GM18861 (cell line): Measurements from ENCODE around the gene PPP1R13L.
A peak's percentile ranks its signal among the peaks of the same experiment; 100 is the strongest.
"Not testable (repeated sequence)": the region's sequence is repeated elsewhere in the genome, so short reads cannot be mapped to it uniquely, and the experiment has no call there.

Experiments
- ATAC-seq: cut with Tn5 transposase; IDR thresholded peaks from one replicate; pipeline ENCODE4 v1.9.1; 2021; ENCODE audit not compliant: unreplicated experiment

The PPP1R13L gene

DNA sequence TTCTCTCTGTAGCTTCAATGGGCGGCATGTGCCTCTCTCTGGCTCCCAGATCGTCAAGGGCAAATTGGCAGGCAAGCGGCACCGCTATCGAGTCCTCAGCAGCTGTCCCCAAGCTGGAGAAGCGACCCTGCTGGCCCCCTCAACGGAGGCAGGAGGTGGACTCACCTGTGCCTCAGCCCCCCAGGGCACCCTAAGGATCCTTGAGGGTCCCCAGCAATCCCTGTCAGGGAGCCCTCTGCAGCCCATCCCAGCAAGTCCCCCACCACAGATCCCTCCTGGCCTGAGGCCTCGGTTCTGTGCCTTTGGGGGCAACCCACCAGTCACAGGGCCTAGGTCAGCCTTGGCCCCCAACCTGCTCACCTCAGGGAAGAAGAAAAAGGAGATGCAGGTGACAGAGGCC, 3.3 kb upstream of the PPP1R13L start:
- no peak for ATAC-seq

DNA sequence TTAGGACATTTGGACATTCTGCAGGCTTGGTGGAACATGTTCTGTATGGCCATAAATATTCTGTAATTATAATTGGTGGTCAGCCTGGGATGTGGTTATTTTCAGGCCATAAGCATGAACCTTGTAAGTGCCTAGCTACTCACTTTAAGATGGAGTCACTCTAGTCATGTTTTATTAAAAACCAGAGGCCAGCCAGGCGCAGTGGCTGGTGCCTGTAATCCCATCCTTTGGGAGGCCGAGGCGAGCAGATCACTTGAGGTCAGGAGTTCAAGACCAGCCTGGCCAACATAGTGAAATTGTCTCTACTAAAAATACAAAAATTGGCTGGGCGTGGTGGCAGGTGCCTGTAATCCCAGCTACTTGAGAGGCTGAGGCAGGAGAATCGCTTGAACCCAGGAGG, 2.7 kb upstream of the PPP1R13L start:
- not testable (repeated sequence) for ATAC-seq

DNA sequence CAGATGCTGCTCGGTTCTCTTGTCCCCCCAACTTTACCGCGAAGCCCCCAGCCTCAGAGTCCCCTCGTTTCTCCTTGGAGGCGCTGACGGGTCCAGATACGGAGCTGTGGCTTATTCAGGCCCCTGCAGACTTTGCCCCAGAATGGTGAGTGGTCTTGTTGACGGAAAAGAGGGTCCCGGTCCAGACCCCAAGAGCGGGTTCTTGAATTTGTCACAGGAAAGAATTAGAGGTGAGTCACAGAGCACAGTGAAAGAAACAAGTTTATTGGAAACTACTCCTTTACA, 2.2 kb upstream of the PPP1R13L start:
- ATAC-seq, result no peak

DNA sequence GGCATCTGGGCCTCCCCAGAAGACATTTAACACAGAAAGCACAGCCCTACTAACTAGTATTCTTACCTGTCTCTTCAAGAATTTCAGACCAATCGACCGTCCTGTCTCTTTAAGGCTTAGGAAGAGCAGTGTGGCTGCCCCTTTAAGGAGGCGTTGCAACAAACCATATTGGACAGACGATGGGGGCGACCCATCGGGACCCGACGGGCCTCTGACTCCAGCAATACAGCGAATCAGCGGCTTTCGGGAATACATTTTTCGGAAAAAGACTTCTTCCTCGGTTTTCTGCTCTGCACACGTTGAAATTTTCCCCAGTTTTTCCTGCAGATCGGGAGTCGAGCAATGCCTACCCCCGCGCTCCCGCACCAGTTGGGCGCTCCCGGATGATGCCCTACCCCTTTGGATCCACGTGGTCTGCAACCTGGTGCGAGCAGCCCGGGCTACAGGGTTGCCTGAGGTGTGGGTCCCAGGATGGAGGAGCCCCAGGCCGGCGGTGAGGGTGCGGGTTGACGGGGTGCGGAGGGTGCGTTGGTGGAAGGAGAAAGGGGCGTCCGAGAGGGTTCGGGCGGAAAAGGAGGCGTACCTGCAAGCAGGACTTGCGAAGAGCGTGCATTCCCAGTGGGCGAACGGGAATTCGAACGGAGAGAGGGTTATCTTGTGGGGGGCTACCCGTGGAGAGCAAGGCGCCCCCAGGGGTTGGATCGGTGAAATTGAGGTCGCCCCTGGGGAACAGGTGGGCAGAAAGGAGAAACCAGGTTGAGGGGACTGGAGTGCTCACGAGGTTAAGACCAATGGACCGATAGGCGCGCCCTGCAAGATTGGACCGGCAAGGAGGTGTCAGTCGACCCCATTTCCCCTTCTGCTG, 1.6 kb upstream of the PPP1R13L start, which contains the start of gene POLR1G:
TSS of gene POLR1G (plus strand) at position 419 of the 865 bp plus-strand sequence. CDS start at position 472, 53 bp downstream.
- ATAC-seq, result peak; percentile 50

DNA sequence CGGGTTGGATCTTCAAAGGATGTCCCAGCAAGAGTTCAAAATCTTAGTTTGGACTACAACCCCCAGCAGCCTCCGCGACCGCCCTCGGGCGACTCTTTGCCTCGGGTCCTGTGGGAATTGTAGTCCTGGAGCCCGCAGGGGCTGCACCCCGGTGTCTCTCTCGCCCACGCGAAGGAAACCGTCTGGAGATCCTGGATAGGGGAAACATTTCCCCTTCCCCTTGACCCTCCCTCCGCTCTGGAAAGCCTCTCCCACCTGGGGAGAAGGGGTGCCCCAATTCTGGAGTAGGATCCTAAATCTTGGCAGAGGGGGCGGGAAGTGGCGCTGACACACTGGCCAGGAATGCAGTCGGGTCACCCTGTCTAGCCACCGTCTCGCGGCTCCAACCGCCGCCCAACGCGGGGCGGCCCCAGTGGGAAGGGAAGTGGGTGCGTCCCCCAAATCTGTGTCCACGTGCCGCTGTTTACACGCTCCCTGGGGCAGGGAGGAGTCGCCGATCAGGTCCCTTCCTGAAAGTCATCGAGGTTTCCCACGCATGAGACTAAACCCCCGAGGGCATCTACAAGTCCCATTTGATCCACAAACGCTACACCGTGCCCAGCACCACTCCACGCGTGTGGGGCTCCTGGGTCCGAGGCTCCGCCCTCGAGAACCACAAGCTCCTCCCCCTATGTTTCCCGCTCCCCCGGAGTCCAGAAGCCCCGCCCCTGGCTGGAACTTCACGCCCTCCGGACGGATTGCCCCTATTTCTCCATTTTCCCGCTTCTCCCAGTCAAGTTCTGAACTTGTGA, 761 bp upstream of the PPP1R13L start:
- ATAC-seq, result peak; percentile 33

DNA sequence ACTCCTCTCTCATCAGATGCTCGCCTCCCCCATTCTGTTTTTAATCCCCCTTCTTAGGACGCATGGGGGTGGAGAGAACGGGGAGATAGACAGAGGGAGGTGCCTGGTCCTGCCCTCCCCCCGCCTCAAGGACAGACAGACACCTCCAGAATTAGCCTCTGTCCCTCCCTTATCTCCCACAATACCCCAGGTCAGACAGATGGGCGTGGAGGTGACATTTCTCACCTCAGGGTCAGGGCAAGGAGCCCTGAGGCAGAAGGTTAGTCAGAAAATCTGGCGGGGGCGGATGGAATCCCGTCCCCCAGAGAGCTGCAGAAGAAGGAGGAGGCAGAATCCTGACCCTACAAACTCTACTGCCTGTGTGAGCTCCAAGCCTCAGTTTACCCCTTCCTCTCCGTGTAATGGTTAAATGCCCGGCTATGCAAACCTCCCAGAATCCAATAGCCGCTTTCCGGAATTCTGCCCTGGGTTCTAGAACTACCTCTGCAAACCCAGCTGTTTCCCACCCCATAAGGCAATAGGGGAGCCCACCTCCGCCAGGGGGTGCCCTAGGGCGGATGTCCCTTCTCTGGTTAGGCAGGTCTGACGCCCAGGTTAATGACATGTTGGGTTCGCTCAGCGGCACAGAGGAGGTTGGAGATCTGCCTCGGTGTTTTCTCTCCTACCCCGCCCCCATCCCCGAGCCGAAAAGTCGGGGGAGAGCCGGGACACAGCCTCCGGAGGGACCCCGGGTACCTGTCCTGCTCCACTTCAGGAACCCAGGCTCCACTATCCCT, 900 bp downstream of the PPP1R13L start:
- ATAC-seq, result peak; percentile 27

DNA sequence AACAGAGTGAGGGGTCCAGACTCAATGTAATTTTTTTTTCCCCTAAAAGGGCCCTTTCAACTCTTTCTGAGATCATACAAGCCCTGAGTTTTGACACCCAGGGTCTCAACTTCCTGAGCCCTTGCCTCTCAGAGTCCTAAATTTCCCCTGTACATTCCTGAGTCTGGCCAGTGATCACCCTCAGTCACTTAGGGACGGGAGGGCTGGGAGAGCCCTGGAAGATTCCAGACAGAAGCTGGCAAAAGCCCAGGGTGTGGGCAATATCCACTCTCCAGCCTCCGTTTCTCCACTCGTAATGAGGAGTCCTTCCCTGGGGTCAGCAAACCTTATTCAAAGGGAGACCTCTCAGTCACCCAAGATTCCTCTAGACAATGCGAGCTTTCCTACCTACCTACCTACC, 1.6 kb downstream of the PPP1R13L start:
- no peak for ATAC-seq

DNA sequence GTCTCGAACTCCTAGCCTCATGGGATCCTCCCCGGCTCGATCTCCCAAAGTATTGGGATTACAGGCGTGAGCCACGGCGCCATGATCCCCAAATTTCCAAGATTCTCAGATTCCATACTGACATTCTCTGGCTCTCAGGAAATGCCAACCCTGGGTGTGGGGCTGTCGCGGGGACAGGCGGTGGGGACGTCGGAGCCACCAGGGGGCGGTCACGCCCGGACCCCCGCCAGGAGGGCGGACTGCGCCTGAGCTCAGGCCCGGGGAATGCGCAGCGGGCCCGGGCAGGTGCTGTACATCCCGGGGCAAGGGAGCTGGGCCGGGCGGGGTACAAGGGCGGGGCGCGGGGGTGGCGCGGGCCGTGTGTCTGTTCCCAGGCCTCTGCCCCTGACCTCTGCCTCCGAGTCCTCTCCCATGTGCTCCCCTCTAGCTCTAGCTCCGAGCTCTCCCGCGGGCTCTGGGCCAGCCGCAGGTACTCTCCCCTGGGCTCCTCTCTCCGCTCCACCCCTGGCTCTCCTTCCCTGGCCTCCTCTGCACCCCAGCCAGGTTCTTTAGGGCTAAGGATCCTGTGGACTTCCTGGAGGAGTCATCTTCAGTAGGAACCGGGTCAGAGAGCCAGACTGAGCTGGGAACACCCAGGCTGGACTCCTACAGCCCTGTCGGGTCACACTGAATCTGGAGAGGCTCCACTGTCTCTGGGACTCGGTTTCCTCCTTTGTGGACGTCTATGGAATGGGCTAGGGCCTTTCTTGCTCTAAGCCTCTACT, 2.4 kb downstream of the PPP1R13L start:
- ATAC-seq, result no peak

DNA sequence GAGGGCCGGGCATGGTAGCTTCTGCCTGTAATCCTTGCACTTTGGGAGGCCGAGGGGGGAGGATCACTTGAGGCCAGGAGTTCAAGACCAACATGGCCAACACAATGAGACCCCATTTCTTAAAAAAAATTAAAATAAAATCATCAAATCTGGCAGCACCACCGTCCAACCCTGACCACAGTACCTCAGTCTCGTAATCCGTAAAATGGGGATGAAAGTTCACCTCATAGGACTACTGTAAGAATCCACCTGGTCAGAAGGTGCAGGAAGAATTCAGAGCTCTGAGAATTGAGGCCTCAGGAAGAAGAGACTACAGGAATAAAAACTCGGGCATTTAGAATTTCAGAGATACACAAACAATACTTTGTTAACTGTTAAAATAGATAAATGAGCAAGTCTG, 3.1 kb downstream of the PPP1R13L start:
- no peak for ATAC-seq

DNA sequence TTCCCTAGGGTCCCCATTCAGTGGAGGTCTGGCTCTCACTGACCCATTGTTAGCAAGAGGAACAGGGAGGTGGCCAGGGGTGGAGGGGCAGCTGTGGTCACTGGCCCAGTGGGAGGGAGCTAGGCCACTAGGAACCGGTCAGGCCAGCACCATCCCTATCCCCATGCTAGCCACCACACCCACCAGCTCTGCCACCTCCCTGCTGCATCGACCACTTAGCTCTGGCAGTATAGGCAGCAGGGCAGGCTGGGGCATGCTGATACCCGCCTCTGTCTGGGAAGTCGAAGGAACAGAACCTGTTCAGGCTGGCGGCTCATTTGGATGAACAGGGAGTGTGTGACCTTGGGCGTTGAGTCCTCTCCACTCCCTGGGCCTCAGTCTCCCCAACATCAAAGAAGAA, 4.7 kb downstream of the PPP1R13L start:
- ATAC-seq, result no peak

DNA sequence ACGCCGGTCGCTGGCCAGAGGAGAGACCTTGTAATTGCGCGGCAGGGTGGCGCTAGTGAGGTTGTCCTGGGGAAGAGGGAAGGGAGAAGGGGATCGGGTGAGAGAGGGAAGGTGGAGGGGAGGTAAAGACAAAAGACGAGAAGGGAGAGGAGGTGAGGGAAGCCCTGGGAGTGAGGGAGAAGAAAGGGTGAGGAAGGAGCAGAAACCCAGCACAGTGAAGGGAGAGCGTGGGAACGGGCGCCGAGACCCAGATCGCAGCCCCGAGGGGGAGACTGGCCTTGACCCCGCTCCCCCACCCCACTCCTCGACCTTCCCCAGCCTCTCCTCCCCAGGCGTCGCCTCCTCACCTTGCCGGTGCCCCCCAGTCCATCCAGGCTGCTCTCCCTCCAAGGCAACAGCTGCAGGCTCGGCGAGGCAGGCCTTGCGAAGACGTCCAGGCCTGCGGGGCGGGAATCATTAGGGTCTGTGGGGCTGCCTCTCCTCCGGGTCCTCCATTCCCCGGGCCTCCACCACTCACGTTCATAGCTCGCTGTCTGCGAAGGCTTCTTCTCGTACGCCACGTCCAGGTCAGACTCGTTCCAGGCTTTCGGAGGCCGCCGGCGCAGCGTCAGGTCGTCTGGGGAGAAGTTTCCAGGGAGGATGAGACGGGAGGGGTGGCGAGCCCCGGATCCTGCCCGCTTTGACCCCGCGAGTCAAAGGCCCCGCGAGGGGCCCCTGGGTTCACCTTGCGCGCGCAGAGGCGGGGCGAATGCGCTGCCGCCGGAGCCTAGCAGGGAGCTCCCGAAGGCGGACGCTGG, 8.8 kb downstream of the PPP1R13L start:
- ATAC-seq, result no peak

DNA sequence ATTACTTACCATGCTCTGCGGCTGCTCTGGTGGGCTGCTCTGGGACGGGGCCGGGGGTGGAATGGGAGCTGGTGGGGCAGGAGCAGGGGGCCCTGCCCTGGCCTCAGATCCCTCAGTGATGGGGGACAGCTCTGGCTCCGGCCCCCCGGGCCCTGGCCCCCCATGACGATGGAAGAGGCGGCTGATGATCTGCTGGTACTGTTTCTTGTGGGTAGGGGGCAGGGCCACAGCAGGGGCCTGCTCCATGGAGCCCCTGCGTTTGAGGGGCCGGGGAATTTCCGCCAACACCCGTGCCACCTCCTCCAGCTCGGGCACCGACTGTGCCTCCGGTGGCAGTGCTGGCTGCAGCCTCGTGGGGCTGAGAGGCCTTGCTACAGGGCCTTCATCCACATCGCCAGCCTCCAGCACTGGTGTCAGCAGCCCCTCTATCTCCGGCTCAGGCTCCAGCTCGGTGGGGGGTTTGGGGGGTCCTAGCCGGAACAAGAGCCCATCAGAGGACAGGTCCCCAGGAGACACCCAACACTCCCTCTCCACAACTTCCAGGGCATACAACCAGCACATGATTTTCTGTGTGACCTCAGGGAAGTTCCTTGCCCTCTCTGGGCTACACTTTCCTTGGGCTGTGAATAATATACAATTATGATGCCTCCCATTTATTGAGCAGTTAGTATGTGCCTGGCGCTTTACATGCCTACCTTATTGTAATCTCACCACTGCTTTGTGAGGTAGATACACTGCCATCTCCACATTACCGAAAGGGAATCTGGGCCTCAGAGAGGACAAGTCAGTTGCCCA, 12.8 kb downstream of the PPP1R13L start:
- ATAC-seq, result no peak

DNA sequence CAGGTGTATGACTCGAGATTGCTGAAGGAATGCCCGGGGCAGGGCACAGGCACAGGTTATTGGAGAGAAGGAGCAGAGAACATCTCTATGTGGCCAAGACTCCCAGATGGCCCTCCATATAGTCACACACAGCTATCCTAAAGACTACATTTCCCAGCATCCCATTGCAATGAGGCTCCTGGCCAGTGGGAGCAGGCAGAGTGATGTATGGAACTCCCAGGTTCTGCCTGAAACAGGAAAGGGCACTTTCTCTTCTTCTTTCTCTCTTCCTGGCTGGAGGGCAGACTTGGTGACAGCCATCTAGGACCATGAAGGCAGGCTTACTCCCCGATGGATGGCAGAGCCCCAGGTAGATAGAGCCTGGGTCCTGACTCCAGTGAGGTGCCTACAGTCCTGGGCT, 13.5 kb downstream of the PPP1R13L start:
- no peak for ATAC-seq

DNA sequence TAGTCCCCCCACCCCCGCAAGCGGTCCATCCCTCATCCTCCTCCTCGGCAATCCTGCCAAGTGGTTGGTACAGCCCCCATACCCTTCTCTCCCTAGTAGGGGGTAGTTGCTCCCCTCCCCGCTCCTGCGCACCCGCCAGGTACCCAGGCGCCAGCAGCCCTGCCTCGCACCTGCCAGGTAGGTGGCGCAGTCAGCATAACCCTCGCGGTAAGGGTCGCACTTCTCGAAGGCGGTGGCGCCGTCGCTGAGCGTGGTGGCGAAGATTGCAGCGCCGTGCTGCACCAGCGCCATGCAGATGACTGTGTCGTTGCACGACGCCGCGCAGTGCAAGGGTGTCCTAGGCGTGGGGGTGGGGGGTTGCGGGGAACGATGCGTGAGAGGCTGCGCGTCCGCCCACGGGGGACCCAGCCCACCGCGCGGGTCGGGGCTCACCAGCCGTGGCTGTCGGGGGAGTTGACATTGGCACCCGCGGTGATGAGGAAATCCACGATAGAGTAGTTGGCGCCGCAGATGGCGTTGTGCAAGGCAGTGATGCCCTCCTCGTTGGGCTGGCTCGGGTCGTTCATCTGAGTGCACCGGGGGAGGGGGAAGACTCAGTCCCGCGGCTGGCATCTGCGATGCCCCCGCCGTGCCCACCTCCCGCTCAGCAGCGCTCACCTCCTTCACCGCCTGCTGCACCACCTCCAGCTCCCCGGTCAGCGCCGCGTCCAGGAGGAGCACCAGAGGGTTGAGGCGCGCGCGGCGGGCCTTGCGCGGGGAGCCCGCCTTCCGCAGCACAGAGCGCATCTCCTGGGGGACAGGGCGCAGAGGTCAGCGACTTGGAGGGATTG, 19.3 kb downstream of the PPP1R13L start:
- no peak for ATAC-seq

DNA sequence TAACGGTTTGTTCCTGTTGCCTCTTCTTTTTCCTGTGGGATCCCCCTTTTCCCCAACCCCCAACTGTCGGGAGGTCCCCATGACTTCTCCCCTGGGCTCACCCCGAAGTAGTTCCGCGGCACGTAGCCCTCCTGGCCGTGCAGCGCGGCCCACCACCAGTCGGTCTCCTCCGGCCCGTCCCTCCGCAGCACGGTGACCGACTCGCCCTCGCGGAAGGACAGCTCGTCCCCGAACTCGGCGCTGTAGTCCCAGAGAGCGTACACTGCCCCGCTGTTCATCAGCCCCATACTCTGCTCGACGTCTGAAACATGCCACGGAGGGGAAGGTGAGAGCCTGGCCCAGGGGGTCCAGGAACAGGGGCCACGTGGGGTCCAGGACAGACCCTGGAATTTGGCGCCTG, 22.4 kb downstream of the PPP1R13L start:
- no peak for ATAC-seq

DNA sequence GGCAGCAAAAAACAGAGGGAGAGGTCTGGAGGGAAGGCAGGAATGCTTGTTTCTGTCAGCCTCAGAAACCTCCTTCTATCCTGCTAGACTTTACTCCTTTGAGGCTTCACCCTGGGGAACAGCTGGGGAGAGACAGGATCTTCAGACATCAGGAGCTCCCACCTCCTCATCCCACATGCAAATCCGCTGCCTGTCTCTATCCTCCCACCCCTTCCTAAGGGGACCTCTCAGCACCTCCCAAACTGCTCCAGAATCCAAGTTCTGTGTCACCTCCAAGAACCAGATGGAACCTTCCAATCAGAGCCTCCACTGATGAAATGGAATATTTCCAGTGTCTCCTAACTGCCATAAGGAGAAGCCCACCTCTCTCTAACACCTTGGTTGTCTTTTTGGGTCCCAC, 24.8 kb downstream of the PPP1R13L start:
- ATAC-seq, result no peak

DNA sequence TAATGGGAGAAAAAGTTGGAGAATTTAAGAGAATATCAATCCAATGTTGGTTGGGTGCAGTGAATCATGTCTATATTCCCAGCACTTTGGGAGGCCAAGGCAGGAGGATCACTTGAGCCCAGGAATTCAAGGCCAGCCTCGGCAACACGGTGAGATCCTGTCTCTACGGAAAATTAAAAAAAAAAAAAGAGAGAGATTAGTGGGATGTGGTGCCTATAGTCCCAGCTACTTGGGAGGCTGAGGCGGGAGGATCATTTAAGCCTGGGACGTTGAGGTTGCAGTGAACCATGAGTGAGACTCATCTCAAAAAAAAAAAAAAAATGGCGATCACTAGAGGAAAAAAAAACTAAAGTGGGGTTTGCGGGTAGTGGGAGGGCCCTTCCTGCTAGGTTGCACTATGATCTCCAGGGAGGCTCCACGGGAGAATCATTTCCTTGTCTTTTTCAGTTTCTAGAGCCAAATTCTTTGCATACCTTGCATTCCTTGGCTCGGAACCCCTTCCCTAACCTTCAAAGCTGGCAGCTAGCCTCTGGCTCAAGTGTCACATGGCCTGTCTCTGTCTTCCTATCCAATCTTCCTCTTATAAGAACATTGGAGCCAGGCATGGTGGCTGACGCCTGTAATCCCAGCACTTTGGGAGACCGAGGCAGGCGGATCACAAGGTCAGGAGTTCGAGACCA, 28.7 kb downstream of the PPP1R13L start:
- no peak for ATAC-seq
